Natural killer cell (primary cell): Measurements from ENCODE around the gene COL5A1. TPM values are rescaled to one million over a fixed set of nuclear protein-coding genes. Genes with fewer than 3 reads are reported as not detected.

Source experiments
- ATAC-seq, 3 donors: fragments of 150-1000 bp in 2 of 3; fragments of 200-7000 bp in 1 of 3; cut with Tn5 transposase; 1 replicate in 1 of 3; 2 replicates in 2 of 3; pipeline ENCODE4 v1.10.0; 2021; ENCODE audit warnings: mild to moderate bottlenecking in 2 of 3, moderate library complexity in 2 of 3
- DNase-seq, 2 donors: peaks; one replicate each; pipeline versions ENCODE4 v3.0.0 to v3.0.0-alpha.2; 2013 to 2021; ENCODE audit warnings: mixed read lengths in 1 of 2
- H3K27ac ChIP-seq: one replicate; pipeline ENCODE4 v1.5.1; 2013; ENCODE audit warnings: mild to moderate bottlenecking, low read length
- H3K27me3 ChIP-seq: one replicate; pipeline ENCODE4 v1.6.1; 2013; ENCODE audit warnings: low read length; ENCODE audit not compliant: control insufficient read depth, insufficient read depth
- H3K36me3 ChIP-seq: one replicate; pipeline ENCODE4 v1.6.1; 2013; ENCODE audit warnings: low read length; ENCODE audit not compliant: control insufficient read depth, insufficient read depth
- H3K4me1 ChIP-seq: one replicate; pipeline ENCODE4 v1.6.1; 2013; ENCODE audit warnings: low read length; ENCODE audit not compliant: control insufficient read depth, insufficient read depth
- H3K4me3 ChIP-seq: one replicate; pipeline ENCODE4 v1.5.1; 2013; ENCODE audit warnings: low read length
- H3K9me3 ChIP-seq: one replicate; pipeline ENCODE4 v1.6.1; 2013; ENCODE audit warnings: low read length; ENCODE audit not compliant: control insufficient read depth, insufficient read depth
- H3K27ac Mint-ChIP-seq, 2 donors: one replicate each; pipeline ENCODE4 v1.8.0; 2022; ENCODE audit warnings: mild to moderate bottlenecking in 2 of 2, mixed read lengths in 2 of 2, moderate library complexity in 1 of 2
- H3K27me3 Mint-ChIP-seq, 2 donors: one replicate each; pipeline ENCODE4 v1.8.0; 2022; ENCODE audit warnings: low read depth in 2 of 2, mixed read lengths in 2 of 2
- H3K36me3 Mint-ChIP-seq: one replicate; pipeline ENCODE4 v1.8.0; 2022; ENCODE audit warnings: mixed read lengths
- H3K4me1 Mint-ChIP-seq, 2 donors: one replicate each; pipeline ENCODE4 v1.8.0; 2022; ENCODE audit warnings: mixed read lengths in 2 of 2
- H3K4me3 Mint-ChIP-seq: one replicate; pipeline ENCODE4 v1.8.0; 2022; ENCODE audit warnings: mild to moderate bottlenecking, moderate library complexity, mixed read lengths
- H3K9me3 Mint-ChIP-seq, 2 donors: one replicate each; pipeline ENCODE4 v1.8.0; 2022; ENCODE audit warnings: mixed read lengths in 2 of 2
- WGBS: methylation state at CpG from one replicate; pipeline ENCODE4 v1.1.7; 2013; ENCODE audit warnings: missing lambda C conversion rate; ENCODE audit not compliant: insufficient coverage; 5-methylcytosine and 5-hydroxymethylcytosine counted together
- intact Hi-C: fragments of 100-400 bp; cut with micrococcal nuclease; formaldehyde crosslinking; loops from one replicate; pipeline ENCODE4 v1.14.2; 2022
- total RNA-seq, 4 donors: library from RNA; stranded (reverse); fragments of 120-200 nt in 1 of 4; gene quantifications; one replicate each; pipeline versions ENCODE4 v1.2.3 to v1.2.4, GENCODE V29; 2013 to 2022
- TF ChIP-seq, protein P1 (sequence below): fragments of 200-600 bp; IDR thresholded peaks from one replicate; pipeline ENCODE4 v1.8.0; 2022; ENCODE audit warnings: antibody characterized with exemption

Gene COL5A1
- total RNA-seq, 3 donors from 2014 or later (not counting 1 experiment from before 2014, with no cell fraction given): 0.11 to 0.28 (median 0.23) TPM

DNA sequence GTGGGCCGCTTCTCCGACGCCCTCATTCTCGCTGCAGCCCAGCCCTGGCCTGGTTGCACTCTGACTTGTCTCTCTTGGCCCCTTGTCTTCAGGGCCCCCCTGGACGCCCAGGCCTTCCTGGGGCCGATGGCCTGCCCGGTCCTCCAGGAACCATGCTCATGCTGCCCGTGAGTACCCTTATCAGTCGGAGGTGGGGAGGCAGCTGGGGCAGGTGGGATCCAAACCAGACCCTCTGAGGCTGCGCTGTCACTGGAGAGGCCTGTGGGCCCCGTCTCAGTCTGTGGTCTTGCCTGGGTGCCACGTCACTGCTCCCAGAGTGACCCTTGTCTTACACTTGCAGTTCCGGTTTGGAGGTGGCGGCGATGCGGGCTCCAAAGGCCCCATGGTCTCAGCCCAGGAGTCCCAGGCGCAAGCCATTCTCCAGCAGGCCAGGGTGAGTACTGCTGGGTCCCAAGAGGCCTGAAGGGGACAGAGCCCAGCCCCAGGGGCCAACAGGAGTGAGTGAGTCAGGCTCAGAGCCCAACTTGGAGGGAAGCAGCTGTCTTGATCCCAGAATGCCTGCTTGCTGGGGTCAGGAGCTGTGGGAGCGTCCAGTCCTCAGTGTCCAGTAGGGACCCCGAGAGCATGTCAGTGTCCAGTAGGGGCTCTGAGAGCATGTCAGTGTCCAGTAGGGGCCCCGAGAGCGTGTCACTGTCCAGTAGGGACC is 109.0 kb downstream of the COL5A1 start:
- Mint-ChIP-seq H3K27me3 (no peaks in the 10 kb centered on the region), H3K36me3 (no peaks in the 10 kb centered on the region), H3K27ac (no peak overlapping the region), H3K9me3 (no peaks in the 10 kb centered on the region), H3K4me1 (no peaks in the 10 kb centered on the region), H3K4me3 (no peak overlapping the region)
- intact Hi-C loops: no loop called here
- H3K4me3 ChIP-seq: no peak overlapping the region
- H3K9me3 ChIP-seq: no peaks in the 10 kb centered on the region
- no peaks in the 10 kb centered on the region for H3K27me3 ChIP-seq
- DNase-seq (no peak), ATAC-seq (no peak)
- TF ChIP-seq, protein P1, sequence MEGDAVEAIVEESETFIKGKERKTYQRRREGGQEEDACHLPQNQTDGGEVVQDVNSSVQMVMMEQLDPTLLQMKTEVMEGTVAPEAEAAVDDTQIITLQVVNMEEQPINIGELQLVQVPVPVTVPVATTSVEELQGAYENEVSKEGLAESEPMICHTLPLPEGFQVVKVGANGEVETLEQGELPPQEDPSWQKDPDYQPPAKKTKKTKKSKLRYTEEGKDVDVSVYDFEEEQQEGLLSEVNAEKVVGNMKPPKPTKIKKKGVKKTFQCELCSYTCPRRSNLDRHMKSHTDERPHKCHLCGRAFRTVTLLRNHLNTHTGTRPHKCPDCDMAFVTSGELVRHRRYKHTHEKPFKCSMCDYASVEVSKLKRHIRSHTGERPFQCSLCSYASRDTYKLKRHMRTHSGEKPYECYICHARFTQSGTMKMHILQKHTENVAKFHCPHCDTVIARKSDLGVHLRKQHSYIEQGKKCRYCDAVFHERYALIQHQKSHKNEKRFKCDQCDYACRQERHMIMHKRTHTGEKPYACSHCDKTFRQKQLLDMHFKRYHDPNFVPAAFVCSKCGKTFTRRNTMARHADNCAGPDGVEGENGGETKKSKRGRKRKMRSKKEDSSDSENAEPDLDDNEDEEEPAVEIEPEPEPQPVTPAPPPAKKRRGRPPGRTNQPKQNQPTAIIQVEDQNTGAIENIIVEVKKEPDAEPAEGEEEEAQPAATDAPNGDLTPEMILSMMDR: no peak
- no peak overlapping the region for H3K27ac ChIP-seq
- H3K4me1 ChIP-seq: no peaks in the 10 kb centered on the region
- no peaks in the 10 kb centered on the region for H3K36me3 ChIP-seq
- 91% methylated on average over 21 of the region's 21 CpGs for WGBS

DNA sequence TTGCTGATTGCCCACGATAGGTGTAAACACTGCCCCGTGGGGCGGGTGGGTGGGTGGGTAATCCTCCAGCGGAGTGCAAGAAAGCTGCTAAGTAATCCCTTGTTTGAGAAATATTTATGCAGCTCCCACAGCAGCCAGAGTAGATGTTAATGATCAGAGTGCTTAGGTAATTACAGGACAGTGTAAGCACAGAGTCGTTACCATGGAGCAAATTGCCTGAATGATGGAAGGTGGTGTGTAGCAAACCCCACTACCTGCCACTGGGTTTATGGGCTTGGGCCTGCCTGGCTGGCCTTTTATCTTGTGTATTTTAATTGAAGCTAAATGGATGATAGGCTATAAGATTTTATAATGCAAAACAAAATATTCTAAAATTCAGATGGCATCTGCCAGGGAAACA is 110.0 kb downstream of the COL5A1 start:
- ATAC-seq (no peak), DNase-seq (no peak)
- 91% methylated on average over 5 of the region's 5 CpGs for WGBS
- H3K27me3 ChIP-seq: no peaks in the 10 kb centered on the region
- no peaks in the 10 kb centered on the region for H3K9me3 ChIP-seq
- H3K27me3 Mint-ChIP-seq: no peaks in the 10 kb centered on the region
- H3K4me3 ChIP-seq: no peak overlapping the region
- H3K27ac Mint-ChIP-seq: no peak overlapping the region
- H3K36me3 ChIP-seq: no peaks in the 10 kb centered on the region
- TF ChIP-seq, protein P1: no peak
- no peaks in the 10 kb centered on the region for H3K4me1 ChIP-seq
- H3K36me3 Mint-ChIP-seq: no peaks in the 10 kb centered on the region
- no peaks in the 10 kb centered on the region for H3K9me3 Mint-ChIP-seq
- no peaks in the 10 kb centered on the region for H3K4me1 Mint-ChIP-seq
- no peak overlapping the region for H3K27ac ChIP-seq
- H3K4me3 Mint-ChIP-seq: no peak overlapping the region
- intact Hi-C loops: no loop called here

DNA sequence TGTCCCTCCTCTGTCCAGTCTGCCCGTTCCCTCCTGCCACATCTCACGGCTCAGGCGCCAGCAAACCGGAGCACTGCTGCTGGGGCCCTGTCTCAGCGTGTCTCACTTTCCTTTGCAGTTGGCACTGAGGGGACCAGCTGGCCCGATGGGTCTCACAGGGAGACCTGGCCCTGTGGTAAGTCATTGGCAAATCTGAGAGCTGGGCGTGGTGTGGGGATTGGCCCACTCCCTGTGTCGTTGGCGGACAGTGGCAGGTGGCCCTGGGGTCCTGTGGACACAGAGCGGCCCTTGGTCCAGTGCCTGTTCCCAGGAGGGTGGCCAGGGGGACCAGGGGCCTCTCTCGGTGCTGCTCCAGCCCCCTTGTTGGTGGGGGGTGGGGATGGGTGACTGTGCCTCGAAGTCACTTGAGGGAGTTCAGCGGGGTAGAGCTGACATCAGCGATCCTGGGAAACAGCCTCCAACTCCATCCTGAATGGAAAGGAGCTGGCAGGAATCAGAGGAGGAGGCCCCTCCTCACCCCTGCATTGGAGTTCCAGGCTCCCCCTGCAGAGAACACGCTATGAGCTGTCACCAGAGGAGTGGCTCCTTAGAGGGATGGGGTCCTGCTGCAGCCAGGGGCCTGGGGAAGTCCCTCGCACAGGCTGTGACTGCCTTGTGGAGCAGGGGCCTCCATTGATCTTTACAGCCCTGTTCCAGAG is 111.0 kb downstream of the COL5A1 start:
- intact Hi-C loops: no loop called here
- Mint-ChIP-seq H3K4me3 (no peak overlapping the region), H3K36me3 (no peaks in the 10 kb centered on the region), H3K9me3 (no peaks in the 10 kb centered on the region), H3K4me1 (no peaks in the 10 kb centered on the region), H3K27me3 (no peaks in the 10 kb centered on the region), H3K27ac (no peak overlapping the region)
- TF ChIP-seq, protein P1: no peak
- Histone ChIP-seq H3K27ac (no peak overlapping the region), H3K36me3 (no peaks in the 10 kb centered on the region), H3K4me1 (no peaks in the 10 kb centered on the region), H3K4me3 (no peak overlapping the region), H3K27me3 (no peaks in the 10 kb centered on the region), H3K9me3 (no peaks in the 10 kb centered on the region)
- 86% methylated on average over 16 of the region's 16 CpGs for WGBS
- ATAC-seq (no peak), DNase-seq (no peak)
